ENCODE data around the gene HSD11B2.

HSD11B2 gene

GRCh38 chr16:67417333-67418061, 13.4 kb upstream of the HSD11B2 start:
- H3K79me2 ChIP-seq (ENCODE audit: control insufficient read depth, insufficient read depth, low read length, unreplicated experiment): peaks cover 8% of the 10 kb centered on the region
- no peak overlapping the region for H2AFZ ChIP-seq (ENCODE audit: low read length, unreplicated experiment)
- H3K27me3 ChIP-seq (ENCODE audit: insufficient read depth, low read length): no peaks in the 10 kb centered on the region
- H3K27ac ChIP-seq (ENCODE audit: low read depth, low read length): no peak overlapping the region
- no peak overlapping the region for H3K4me3 ChIP-seq (ENCODE audit: low read depth, low read length)
- no peaks in the 10 kb centered on the region for H3K36me3 ChIP-seq (ENCODE audit: insufficient read depth, low read length)
- H3K4me1 ChIP-seq (ENCODE audit: control insufficient read depth, insufficient read depth, low read length, unreplicated experiment): peaks cover 4% of the 10 kb centered on the region

- Histone ChIP-seq H2AFZ (ENCODE audit: low read length, unreplicated experiment) (no peak overlapping the region), H3K27ac (ENCODE audit: low read depth, low read length) (no peak overlapping the region), H3K4me1 (ENCODE audit: control insufficient read depth, insufficient read depth, low read length, unreplicated experiment) (no peaks in the 10 kb centered on the region), H3K4me3 (ENCODE audit: low read depth, low read length) (no peak overlapping the region), H3K79me2 (ENCODE audit: control insufficient read depth, insufficient read depth, low read length, unreplicated experiment) (peaks cover 5% of the 10 kb centered on the region), H3K36me3 (ENCODE audit: insufficient read depth, low read length) (no peaks in the 10 kb centered on the region), H3K27me3 (ENCODE audit: insufficient read depth, low read length) (no peaks in the 10 kb centered on the region)
These were observed 11.4 kb upstream of the HSD11B2 start for GRCh38 chr16:67419502-67419901.

- Histone ChIP-seq H3K27me3 (ENCODE audit: insufficient read depth, low read length) (no peaks in the 10 kb centered on the region), H3K36me3 (ENCODE audit: insufficient read depth, low read length) (no peaks in the 10 kb centered on the region), H2AFZ (ENCODE audit: low read length, unreplicated experiment) (no peak overlapping the region), H3K4me1 (ENCODE audit: control insufficient read depth, insufficient read depth, low read length, unreplicated experiment) (no peaks in the 10 kb centered on the region), H3K27ac (ENCODE audit: low read depth, low read length) (no peak overlapping the region), H3K79me2 (ENCODE audit: control insufficient read depth, insufficient read depth, low read length, unreplicated experiment) (peaks cover 4% of the 10 kb centered on the region), H3K4me3 (ENCODE audit: low read depth, low read length) (no peak overlapping the region)
These were observed 11.0 kb upstream of the HSD11B2 start for GRCh38 chr16:67419931-67420330.

GRCh38 chr16:67421030-67421429, 9.9 kb upstream of the HSD11B2 start:
- Histone ChIP-seq H3K27ac (ENCODE audit: low read depth, low read length) (no peak overlapping the region), H3K79me2 (ENCODE audit: control insufficient read depth, insufficient read depth, low read length, unreplicated experiment) (no peaks in the 10 kb centered on the region), H3K4me1 (ENCODE audit: control insufficient read depth, insufficient read depth, low read length, unreplicated experiment) (no peaks in the 10 kb centered on the region), H3K4me3 (ENCODE audit: low read depth, low read length) (no peak overlapping the region), H3K36me3 (ENCODE audit: insufficient read depth, low read length) (no peaks in the 10 kb centered on the region), H3K27me3 (ENCODE audit: insufficient read depth, low read length) (0 out of 2 replicates have a peak, but pooled peaks cover 9% of the 10 kb centered on the region), H2AFZ (ENCODE audit: low read length, unreplicated experiment) (no peak overlapping the region)

GRCh38 chr16:67423015-67423414, 7.9 kb upstream of the HSD11B2 start:
- no peaks in the 10 kb centered on the region for H3K4me1 ChIP-seq (ENCODE audit: control insufficient read depth, insufficient read depth, low read length, unreplicated experiment)
- no peaks in the 10 kb centered on the region for H3K79me2 ChIP-seq (ENCODE audit: control insufficient read depth, insufficient read depth, low read length, unreplicated experiment)
- no peak overlapping the region for H3K27ac ChIP-seq (ENCODE audit: low read depth, low read length)
- H3K27me3 ChIP-seq (ENCODE audit: insufficient read depth, low read length): 0 out of 2 replicates have a peak, but pooled peaks cover 9% of the 10 kb centered on the region
- no peak overlapping the region for H3K4me3 ChIP-seq (ENCODE audit: low read depth, low read length)
- no peaks in the 10 kb centered on the region for H3K36me3 ChIP-seq (ENCODE audit: insufficient read depth, low read length)
- H2AFZ ChIP-seq (ENCODE audit: low read length, unreplicated experiment): no peak overlapping the region

GRCh38 chr16:67423611-67424260, 7.2 kb upstream of the HSD11B2 start:
- no peaks in the 10 kb centered on the region for H3K36me3 ChIP-seq (ENCODE audit: insufficient read depth, low read length)
- H3K79me2 ChIP-seq (ENCODE audit: control insufficient read depth, insufficient read depth, low read length, unreplicated experiment): no peaks in the 10 kb centered on the region
- H2AFZ ChIP-seq (ENCODE audit: low read length, unreplicated experiment): no peak overlapping the region
- H3K27me3 ChIP-seq (ENCODE audit: insufficient read depth, low read length): peaks cover 9% of the 10 kb centered on the region; the same call in 1 of the 2 replicates
- no peaks in the 10 kb centered on the region for H3K4me1 ChIP-seq (ENCODE audit: control insufficient read depth, insufficient read depth, low read length, unreplicated experiment)
- H3K4me3 ChIP-seq (ENCODE audit: low read depth, low read length): no peak overlapping the region
- no peak overlapping the region for H3K27ac ChIP-seq (ENCODE audit: low read depth, low read length)

GRCh38 chr16:67424261-67424615, 6.7 kb upstream of the HSD11B2 start:
- Histone ChIP-seq H2AFZ (ENCODE audit: low read length, unreplicated experiment) (no peak overlapping the region), H3K27ac (ENCODE audit: low read depth, low read length) (no peak overlapping the region), H3K27me3 (ENCODE audit: insufficient read depth, low read length) (peaks cover 13% of the 10 kb centered on the region), H3K4me1 (ENCODE audit: control insufficient read depth, insufficient read depth, low read length, unreplicated experiment) (no peaks in the 10 kb centered on the region), H3K4me3 (ENCODE audit: low read depth, low read length) (no peak overlapping the region), H3K36me3 (ENCODE audit: insufficient read depth, low read length) (no peaks in the 10 kb centered on the region), H3K79me2 (ENCODE audit: control insufficient read depth, insufficient read depth, low read length, unreplicated experiment) (no peaks in the 10 kb centered on the region)

GRCh38 chr16:67425061-67425460, 5.9 kb upstream of the HSD11B2 start:
- no peaks in the 10 kb centered on the region for H3K36me3 ChIP-seq (ENCODE audit: insufficient read depth, low read length)
- H3K4me1 ChIP-seq (ENCODE audit: control insufficient read depth, insufficient read depth, low read length, unreplicated experiment): no peaks in the 10 kb centered on the region
- H3K4me3 ChIP-seq (ENCODE audit: low read depth, low read length): no peak overlapping the region
- H3K79me2 ChIP-seq (ENCODE audit: control insufficient read depth, insufficient read depth, low read length, unreplicated experiment): no peaks in the 10 kb centered on the region
- no peak overlapping the region for H3K27ac ChIP-seq (ENCODE audit: low read depth, low read length)
- H2AFZ ChIP-seq (ENCODE audit: low read length, unreplicated experiment): no peak overlapping the region
- H3K27me3 ChIP-seq (ENCODE audit: insufficient read depth, low read length): peaks cover 22% of the 10 kb centered on the region

- H3K4me1 ChIP-seq (ENCODE audit: control insufficient read depth, insufficient read depth, low read length, unreplicated experiment): no peaks in the 10 kb centered on the region
- H3K27ac ChIP-seq (ENCODE audit: low read depth, low read length): no peak overlapping the region
- no peak overlapping the region for H3K4me3 ChIP-seq (ENCODE audit: low read depth, low read length)
- H3K79me2 ChIP-seq (ENCODE audit: control insufficient read depth, insufficient read depth, low read length, unreplicated experiment): no peaks in the 10 kb centered on the region
- peaks cover 27% of the 10 kb centered on the region for H3K27me3 ChIP-seq (ENCODE audit: insufficient read depth, low read length)
- H3K36me3 ChIP-seq (ENCODE audit: insufficient read depth, low read length): no peaks in the 10 kb centered on the region
- H2AFZ ChIP-seq (ENCODE audit: low read length, unreplicated experiment): no peak overlapping the region
These were observed 5.3 kb upstream of the HSD11B2 start for GRCh38 chr16:67425580-67425979.

GRCh38 chr16:67426022-67426421, 4.9 kb upstream of the HSD11B2 start:
- Histone ChIP-seq H3K27me3 (ENCODE audit: insufficient read depth, low read length) (peaks cover 28% of the 10 kb centered on the region), H3K4me3 (ENCODE audit: low read depth, low read length) (no peak overlapping the region), H3K79me2 (ENCODE audit: control insufficient read depth, insufficient read depth, low read length, unreplicated experiment) (no peaks in the 10 kb centered on the region), H2AFZ (ENCODE audit: low read length, unreplicated experiment) (no peak overlapping the region), H3K27ac (ENCODE audit: low read depth, low read length) (no peak overlapping the region), H3K36me3 (ENCODE audit: insufficient read depth, low read length) (no peaks in the 10 kb centered on the region), H3K4me1 (ENCODE audit: control insufficient read depth, insufficient read depth, low read length, unreplicated experiment) (no peaks in the 10 kb centered on the region)

GRCh38 chr16:67426950-67427349, 4.0 kb upstream of the HSD11B2 start:
- no peak overlapping the region for H2AFZ ChIP-seq (ENCODE audit: low read length, unreplicated experiment)
- H3K4me1 ChIP-seq (ENCODE audit: control insufficient read depth, insufficient read depth, low read length, unreplicated experiment): peaks cover 4% of the 10 kb centered on the region
- no peak overlapping the region for H3K27ac ChIP-seq (ENCODE audit: low read depth, low read length)
- peaks cover 28% of the 10 kb centered on the region for H3K27me3 ChIP-seq (ENCODE audit: insufficient read depth, low read length)
- H3K36me3 ChIP-seq (ENCODE audit: insufficient read depth, low read length): no peaks in the 10 kb centered on the region
- H3K4me3 ChIP-seq (ENCODE audit: low read depth, low read length): no peak overlapping the region
- no peaks in the 10 kb centered on the region for H3K79me2 ChIP-seq (ENCODE audit: control insufficient read depth, insufficient read depth, low read length, unreplicated experiment)
